Measurements from ENCODE around the gene SLITRK2.

SLITRK2 gene

GRCh38 chrX:145817331-145818185, at the start of gene SLITRK2:
Gene SLITRK2 (plus strand): TSS chrX:145817829. CDS start chrX:145822426, 4,597 bp downstream.
- DNase-seq: peak; percentile 1

- DNase-seq: no peak
These were observed 44.6 kb upstream of the SLITRK2 start for GRCh38 chrX:145773006-145773405.

GRCh38 chrX:145792281-145792680, 25.3 kb upstream of the SLITRK2 start:
- no peak for DNase-seq

- no peak for DNase-seq
These were observed 14.1 kb upstream of the SLITRK2 start for GRCh38 chrX:145803508-145803907.

- no peak for DNase-seq
These were observed 4.5 kb upstream of the SLITRK2 start for GRCh38 chrX:145813081-145813480.

- no peak for DNase-seq
These were observed 871 bp upstream of the SLITRK2 start for GRCh38 chrX:145816601-145817315.

- DNase-seq: no peak
These were observed 821 bp downstream of the SLITRK2 start for GRCh38 chrX:145818186-145819113.

GRCh38 chrX:145820825-145821224, 3.2 kb downstream of the SLITRK2 start:
- DNase-seq: no peak

GRCh38 chrX:145821291-145821897, 3.8 kb downstream of the SLITRK2 start:
- DNase-seq: no peak

- DNase-seq: no peak
These were observed 4.4 kb downstream of the SLITRK2 start for GRCh38 chrX:145821898-145822571.

GRCh38 chrX:145823132-145823531, 5.5 kb downstream of the SLITRK2 start:
- no peak for DNase-seq

- peak; percentile 29 for DNase-seq
These were observed 8.3 kb downstream of the SLITRK2 start for GRCh38 chrX:145825896-145826295.

- DNase-seq: no peak
These were observed 8.8 kb downstream of the SLITRK2 start for GRCh38 chrX:145826466-145826865.

- DNase-seq: no peak
These were observed 15.2 kb downstream of the SLITRK2 start for GRCh38 chrX:145832796-145833195.

- no peak for DNase-seq
These were observed 22.9 kb downstream of the SLITRK2 start for GRCh38 chrX:145840531-145840930.

- DNase-seq: no peak
These were observed 25.7 kb downstream of the SLITRK2 start for GRCh38 chrX:145843146-145843904.

GRCh38 chrX:145844886-145845285, 27.3 kb downstream of the SLITRK2 start:
- DNase-seq: no peak

- DNase-seq: no peak
These were observed 30.8 kb downstream of the SLITRK2 start for GRCh38 chrX:145848448-145848847.

GRCh38 chrX:145848857-145849256, 31.2 kb downstream of the SLITRK2 start:
- no peak for DNase-seq

- no peak for DNase-seq
These were observed 35.6 kb downstream of the SLITRK2 start for GRCh38 chrX:145853181-145853580.

- no peak for DNase-seq
These were observed 38.6 kb downstream of the SLITRK2 start for GRCh38 chrX:145856181-145856580.

Data from hematopoietic multipotent progenitor cell treated with erythropoietin and hydrocortisone succinate and interleukin-3 and kit ligand, for 6 days (in vitro differentiated cells).